ENCODE results near the gene HINFP.
A peak's percentile ranks its signal among the peaks of the same experiment; 100 is the strongest.
"Not testable (repeated sequence)": the region's sequence is repeated elsewhere in the genome, so short reads cannot be mapped to it uniquely, and the experiment has no call there.

The HINFP gene

GRCh38 chr11:119117004-119117706 lies 4.2 kb upstream of the HINFP start:
- no peak for DNase-seq (ENCODE audit: low spot score)

DNA sequence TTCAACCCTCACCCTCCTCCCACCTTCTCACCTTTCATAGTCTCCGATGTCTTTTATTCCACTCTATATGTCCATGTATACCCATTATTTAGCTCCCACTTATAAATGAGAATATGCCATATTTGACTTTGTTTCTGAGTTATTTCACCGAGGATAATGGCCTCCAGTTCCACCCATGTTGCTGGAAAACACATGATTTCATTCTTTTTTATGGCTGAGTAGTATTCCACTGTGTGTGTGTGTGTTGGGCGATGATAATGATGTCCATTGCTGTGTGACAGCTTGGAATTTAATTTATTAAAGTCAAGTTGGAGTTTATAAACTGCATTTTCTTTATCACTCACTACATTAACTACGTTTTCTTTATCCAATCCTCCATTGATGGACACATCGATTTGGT lies 3.2 kb upstream of the HINFP start:
- no peak for DNase-seq (ENCODE audit: low spot score)

- no peak for DNase-seq (ENCODE audit: low spot score)
Observed at GRCh38 chr11:119118946-119119345, 2.4 kb upstream of the HINFP start.

DNA sequence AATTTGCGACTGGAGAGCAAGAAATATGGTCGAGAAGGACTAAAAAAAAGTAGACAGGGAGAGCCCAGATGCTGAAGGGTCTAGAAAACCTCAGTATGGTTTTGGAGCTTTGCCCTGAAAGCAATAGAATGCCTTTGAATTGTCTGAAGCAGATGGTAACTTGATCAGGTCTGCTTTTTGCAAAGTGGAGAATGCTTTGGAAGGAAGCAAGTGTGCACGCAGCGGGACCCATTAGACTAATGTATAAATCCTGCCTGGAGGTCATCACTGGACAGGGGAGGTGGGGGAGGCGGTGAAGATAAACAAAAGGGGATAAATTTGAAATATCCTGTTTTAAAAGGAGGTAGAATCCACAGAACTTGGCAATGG lies 757 bp upstream of the HINFP start:
- DNase-seq (ENCODE audit: low spot score), result no peak

GRCh38 chr11:119121811-119122124 lies 388 bp downstream of the HINFP start:
- DNase-seq (ENCODE audit: low spot score), result no peak

GRCh38 chr11:119125821-119126220 lies 4.4 kb downstream of the HINFP start:
- DNase-seq (ENCODE audit: low spot score), result no peak

GRCh38 chr11:119126675-119127268 lies 5.4 kb downstream of the HINFP start:
- DNase-seq (ENCODE audit: low spot score), result no peak

DNA sequence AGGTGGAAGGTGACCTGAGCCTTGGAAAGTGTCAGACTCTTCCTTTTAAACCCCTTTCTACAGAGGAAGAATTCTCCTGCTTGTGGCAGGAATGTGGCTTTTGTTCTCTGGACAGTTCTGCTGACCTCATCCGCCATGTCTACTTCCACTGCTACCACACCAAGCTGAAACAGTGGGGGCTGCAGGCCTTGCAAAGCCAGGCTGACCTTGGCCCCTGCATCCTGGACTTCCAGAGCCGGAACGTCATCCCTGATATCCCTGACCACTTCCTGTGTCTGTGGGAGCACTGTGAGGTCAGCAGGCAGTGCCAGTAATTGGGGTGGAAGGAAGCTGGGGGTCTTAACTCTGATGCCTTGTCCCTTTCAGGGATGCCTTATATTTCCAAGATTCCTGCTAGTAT lies 9.3 kb downstream of the HINFP start:
- no peak for DNase-seq (ENCODE audit: low spot score)

DNA sequence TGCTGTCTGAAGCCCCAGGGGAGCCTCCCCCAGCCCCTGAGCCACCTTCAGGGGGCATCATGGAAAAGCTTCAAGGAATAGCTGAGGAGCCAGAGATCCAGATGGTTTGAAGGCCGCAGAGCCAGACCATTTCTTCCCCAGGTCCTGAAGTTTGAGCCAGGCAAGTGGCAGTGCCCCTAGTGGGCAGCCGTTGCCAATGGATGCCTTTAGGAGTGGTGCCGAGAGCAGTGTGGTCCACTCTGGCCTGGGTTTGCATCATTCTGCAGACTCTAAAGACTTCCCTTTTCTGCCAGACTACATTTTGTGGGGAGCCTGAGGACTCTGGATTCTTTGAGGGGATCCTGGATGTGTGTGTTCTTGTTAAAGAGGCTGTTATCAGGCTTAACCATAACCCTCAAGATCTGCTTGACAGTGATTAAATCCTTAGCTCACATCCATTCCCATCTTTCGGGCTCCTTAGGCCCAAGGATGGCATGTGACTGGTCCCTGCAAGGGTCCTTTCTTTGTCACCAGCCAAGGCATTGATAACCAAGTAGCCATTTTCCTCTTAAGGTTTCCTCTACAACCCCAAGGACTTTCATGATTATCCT lies 13.1 kb downstream of the HINFP start:
- DNase-seq (ENCODE audit: low spot score), result no peak

DNA sequence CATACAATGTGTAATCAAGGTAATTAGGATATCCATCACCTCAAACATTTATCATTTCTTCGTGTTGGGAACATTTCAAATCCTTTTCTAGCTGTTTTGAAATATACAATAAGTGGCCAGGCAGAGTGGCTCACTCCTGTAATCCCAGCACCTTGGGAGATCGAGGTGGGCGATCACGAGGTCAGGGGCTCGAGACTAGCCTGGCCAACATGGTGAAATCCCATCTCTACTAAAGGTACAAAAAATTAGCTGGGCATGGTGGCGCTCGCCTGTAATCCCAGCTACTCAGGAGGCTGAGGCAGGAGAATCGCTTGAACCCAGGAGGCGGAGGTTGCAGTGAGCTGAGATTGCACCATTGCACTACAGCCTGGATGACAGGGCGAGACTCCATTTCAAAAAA lies 17.9 kb downstream of the HINFP start:
- DNase-seq (ENCODE audit: low spot score), result not testable (repeated sequence)

DNA sequence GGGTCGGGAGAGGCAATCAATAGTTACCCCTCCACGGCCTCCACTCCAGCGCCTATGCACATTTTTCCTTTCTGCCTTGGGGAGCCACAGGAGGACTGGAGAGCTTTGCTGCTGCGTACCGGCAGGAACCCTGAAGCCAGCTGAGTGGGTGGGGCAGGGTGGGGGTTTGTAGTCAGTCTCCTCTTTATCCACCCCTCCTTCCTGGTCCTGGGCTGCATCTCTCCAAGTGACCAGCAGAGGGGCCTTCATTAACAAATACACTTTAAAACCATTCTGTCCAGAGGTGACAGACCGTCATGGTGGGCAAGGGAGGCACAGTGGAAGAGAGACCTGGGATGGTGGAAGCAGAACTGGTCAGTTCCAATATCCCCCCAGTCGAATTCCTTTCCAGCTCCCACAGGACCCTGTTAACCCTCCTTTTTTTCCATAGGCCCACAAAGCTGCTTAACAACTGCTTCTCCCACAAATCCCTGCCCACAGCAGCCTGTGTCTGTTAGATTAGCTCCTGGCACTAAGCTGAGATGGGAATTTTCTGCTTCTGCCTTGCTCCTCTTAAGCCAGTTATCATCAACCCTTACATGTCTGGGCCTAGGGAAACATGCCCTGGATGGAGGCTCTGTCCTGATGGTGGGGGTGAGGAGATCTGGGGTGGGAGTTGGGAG lies 23.6 kb downstream of the HINFP start:
- DNase-seq (ENCODE audit: low spot score), result peak; percentile 84

GRCh38 chr11:119145551-119145950 lies 24.2 kb downstream of the HINFP start:
- no peak for DNase-seq (ENCODE audit: low spot score)

DNA sequence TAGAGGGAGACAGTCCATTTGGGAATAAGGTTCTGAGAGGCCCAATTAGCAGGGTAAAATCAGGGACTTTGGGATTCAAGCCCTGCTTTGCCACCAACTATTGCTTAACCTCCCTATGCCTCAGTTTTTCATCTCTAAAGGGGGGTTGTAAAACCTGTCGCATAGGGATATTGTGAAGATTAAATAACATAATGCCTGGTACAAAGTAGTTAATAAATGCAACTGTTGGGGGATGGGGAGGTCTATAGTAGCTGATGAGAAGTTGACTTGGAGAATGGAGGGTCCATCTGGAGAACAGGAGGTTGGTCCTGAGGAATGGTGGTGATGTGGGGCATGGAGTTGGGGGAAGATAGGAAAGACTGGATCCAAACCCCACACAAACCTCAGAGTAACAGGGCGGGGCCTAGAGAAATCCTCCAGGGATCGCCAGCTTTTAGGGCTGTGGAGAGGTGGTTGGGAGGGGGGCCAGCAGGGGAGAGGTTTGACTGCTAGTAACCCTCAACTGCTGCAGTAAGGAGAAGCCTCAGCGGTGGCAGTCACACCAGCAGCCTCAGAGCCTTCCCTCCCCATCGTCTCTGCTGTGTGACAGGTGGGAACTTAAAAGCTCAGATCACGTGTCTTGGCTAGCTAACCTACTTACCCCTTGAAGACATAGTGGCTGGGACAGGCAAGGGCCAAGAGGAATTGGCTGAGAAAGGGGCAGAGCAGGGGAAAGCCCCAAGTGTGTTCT lies 26.4 kb downstream of the HINFP start:
- no peak for DNase-seq (ENCODE audit: low spot score)

DNA sequence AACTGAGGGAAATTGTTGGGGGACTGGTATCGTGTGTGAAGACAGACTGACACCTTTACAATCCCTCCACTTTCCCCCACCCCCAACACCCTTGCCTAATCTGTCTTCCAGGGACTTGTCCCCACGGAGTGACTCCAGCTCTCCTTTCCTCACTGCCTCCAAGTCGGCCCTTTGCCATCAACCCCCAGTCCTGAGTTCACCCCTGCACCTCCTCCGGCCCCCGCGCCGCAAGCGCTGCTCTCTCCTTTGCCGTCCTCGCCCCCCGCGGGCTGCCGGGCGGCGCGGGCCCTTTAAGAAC lies 27.3 kb downstream of the HINFP start:
- no peak for DNase-seq (ENCODE audit: low spot score)

- no peak for DNase-seq (ENCODE audit: low spot score)
Observed at GRCh38 chr11:119149018-119149785, 27.8 kb downstream of the HINFP start, which contains the start of gene ABCG4. TSS of gene ABCG4 (plus strand) at chr11:119149052. CDS start at chr11:119149966, 914 bp downstream.

DNA sequence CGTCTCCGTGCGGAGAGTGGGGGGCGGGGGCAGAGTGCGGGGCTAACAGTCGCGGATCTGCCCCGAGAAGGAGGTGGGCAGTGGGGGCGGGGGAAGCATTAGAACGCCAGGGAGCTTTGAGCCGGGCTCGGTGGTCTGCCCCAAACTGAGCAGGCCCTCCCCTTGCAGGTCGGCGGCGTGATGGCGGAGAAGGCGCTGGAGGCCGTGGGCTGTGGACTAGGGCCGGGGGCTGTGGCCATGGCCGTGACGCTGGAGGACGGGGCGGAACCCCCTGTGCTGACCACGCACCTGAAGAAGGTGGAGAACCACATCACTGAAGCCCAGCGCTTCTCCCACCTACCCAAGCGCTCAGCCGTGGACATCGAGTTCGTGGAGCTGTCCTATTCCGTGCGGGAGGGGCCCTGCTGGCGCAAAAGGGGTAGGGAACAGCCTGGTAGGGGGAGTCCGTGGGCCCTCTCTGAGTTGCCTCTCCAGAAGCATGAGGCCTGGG lies 28.5 kb downstream of the HINFP start:
- DNase-seq (ENCODE audit: low spot score), result no peak

DNA sequence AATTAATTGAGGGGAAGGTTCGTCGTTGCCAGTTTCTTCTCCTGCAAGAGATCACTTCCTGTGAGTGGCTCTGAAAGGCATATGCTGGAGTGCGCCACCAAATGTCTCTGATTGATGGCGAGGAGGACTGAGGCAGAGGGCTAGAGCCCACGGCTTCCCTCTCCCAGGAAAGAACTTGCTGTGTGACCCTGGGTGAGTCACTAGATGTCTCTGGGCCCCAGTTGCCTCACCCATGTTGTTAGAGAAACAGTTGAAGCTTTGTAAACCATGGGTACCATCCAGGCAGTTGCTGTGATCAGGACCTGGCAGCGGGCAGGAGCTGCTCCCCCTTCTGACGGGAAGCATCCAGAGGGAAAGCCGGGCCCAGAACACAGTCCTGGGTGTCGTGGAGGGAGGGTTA lies 30.7 kb downstream of the HINFP start:
- no peak for DNase-seq (ENCODE audit: low spot score)

- no peak for DNase-seq (ENCODE audit: low spot score)
Observed at GRCh38 chr11:119152604-119153003, 31.2 kb downstream of the HINFP start.

- DNase-seq (ENCODE audit: low spot score), result no peak
Observed at GRCh38 chr11:119153049-119153818, 31.9 kb downstream of the HINFP start.

DNA sequence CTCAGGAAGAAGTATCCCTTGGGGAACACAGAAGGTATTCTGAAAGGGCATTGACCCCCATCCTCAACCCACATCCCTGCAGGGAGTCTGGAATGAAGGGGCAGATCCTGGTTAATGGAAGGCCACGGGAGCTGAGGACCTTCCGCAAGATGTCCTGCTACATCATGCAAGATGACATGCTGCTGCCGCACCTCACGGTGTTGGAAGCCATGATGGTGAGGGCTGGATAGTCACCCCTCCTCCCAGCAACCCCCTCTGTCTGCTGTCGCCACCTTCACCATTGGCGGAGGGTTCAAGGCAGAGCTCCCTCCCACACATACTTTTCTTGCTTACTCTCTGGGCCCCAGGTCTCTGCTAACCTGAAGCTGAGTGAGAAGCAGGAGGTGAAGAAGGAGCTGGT lies 32.8 kb downstream of the HINFP start:
- DNase-seq (ENCODE audit: low spot score), result no peak

Data from COLO829 (cell line).